GM12874 (cell line): ENCODE results near the gene MAPKAP1.

ENCODE experiments used
- CTCF ChIP-seq: IDR thresholded peaks from 2 replicates; pipeline ENCODE4 v1.5.1; 2011; ENCODE audit warnings: low read depth, mild to moderate bottlenecking, control low read depth, low read length, moderate library complexity; ENCODE audit not compliant: insufficient read depth

Gene MAPKAP1

GRCh38 chr9:125446561-125447094, 260.4 kb downstream of the MAPKAP1 start:
- no peak for TF ChIP-seq CTCF

- no peak for TF ChIP-seq CTCF
Measured at GRCh38 chr9:125444956-125445506, 262.0 kb downstream of the MAPKAP1 start.

- no peak for TF ChIP-seq CTCF
Measured at GRCh38 chr9:125444166-125444565, 262.8 kb downstream of the MAPKAP1 start.

GRCh38 chr9:125443367-125443766, 263.6 kb downstream of the MAPKAP1 start:
- TF ChIP-seq CTCF = no peak

GRCh38 chr9:125442452-125442851, 264.6 kb downstream of the MAPKAP1 start:
- TF ChIP-seq CTCF = no peak

GRCh38 chr9:125440411-125440810, 266.6 kb downstream of the MAPKAP1 start:
- TF ChIP-seq CTCF = no peak

- TF ChIP-seq CTCF = no peak
Measured at GRCh38 chr9:125439434-125440272, 267.4 kb downstream of the MAPKAP1 start.
